HepG2 (cell line): ENCODE measurements around the gene PSPH. TPM values are rescaled to one million over a fixed set of nuclear protein-coding genes. Genes with fewer than 3 reads are reported as not detected.

Source experiments
- ADNP ChIP-seq: sonication (generic); formaldehyde crosslinking; IDR thresholded peaks from 2 replicates; pipeline ENCODE4 v1.4.0; 2020; ENCODE audit warnings: missing genetic modification reagents
- ATF1 ChIP-seq: IDR thresholded peaks from 2 replicates; pipeline ENCODE4 v1.6.1; 2016; ENCODE audit warnings: mild to moderate bottlenecking, control low read depth
- ATF7 ChIP-seq, 2 experiments: fragments of 450-650 bp in 1 of 2; sonication (generic) in 1 of 2; formaldehyde crosslinking in 1 of 2; IDR thresholded peaks; 2 replicates each; pipeline versions ENCODE4 v1.4.0 to v1.6.1; 2016 to 2020; ENCODE audit warnings: antibody characterized with exemption in 1 of 2, mild to moderate bottlenecking in 1 of 2, missing genetic modification reagents in 1 of 2
- GATAD2A ChIP-seq: IDR thresholded peaks from 2 replicates; pipeline ENCODE4 v1.6.1; 2016
- GMEB2 ChIP-seq: IDR thresholded peaks from 2 replicates; pipeline ENCODE4 v1.6.1; 2016; ENCODE audit warnings: missing biosample characterization, missing genetic modification reagents, low read depth
- KDM2A ChIP-seq: sonication (generic); formaldehyde crosslinking; IDR thresholded peaks from 2 replicates; pipeline ENCODE4 v1.4.0; 2020; ENCODE audit warnings: low read depth, missing genetic modification reagents, borderline replicate concordance
- MAFF ChIP-seq: IDR thresholded peaks from 2 replicates; pipeline ENCODE4 v1.6.1; 2011; ENCODE audit warnings: low read depth, low read length, improper control_type of control experiment
- MEF2D ChIP-seq: sonication (generic); formaldehyde crosslinking; IDR thresholded peaks from 2 replicates; pipeline ENCODE4 v1.5.1; 2020; ENCODE audit warnings: mild to moderate bottlenecking, missing genetic modification reagents
- NFE2L1 ChIP-seq: sonication (generic); formaldehyde crosslinking; IDR thresholded peaks from 2 replicates; pipeline ENCODE4 v1.4.0; 2020; ENCODE audit warnings: missing genetic modification reagents, mild to moderate bottlenecking, borderline replicate concordance
- NR2F1 ChIP-seq, 2 experiments: fragments of 450-650 bp in 1 of 2; formaldehyde crosslinking in 1 of 2; IDR thresholded peaks; 2 replicates each; pipeline versions ENCODE4 v1.5.0 to v1.6.1; 2016 to 2020; ENCODE audit warnings: mild to moderate bottlenecking in 1 of 2, missing compliant biosample characterization in 1 of 2, missing genetic modification reagents in 1 of 2, moderate library complexity in 1 of 2
- RFXANK ChIP-seq: IDR thresholded peaks from 2 replicates; pipeline ENCODE4 v1.6.1; 2016
- TFDP2 ChIP-seq: sonication (generic); formaldehyde crosslinking; IDR thresholded peaks from 2 replicates; pipeline ENCODE4 v1.4.0; 2020; ENCODE audit warnings: missing genetic modification reagents
- THAP11 ChIP-seq: IDR thresholded peaks from 2 replicates; pipeline ENCODE4 v1.6.1; 2016; ENCODE audit warnings: missing biosample characterization, missing genetic modification reagents
- ZNF572 ChIP-seq: sonication (generic); formaldehyde crosslinking; IDR thresholded peaks from 2 replicates; pipeline ENCODE4 v1.5.1; 2020; ENCODE audit warnings: mild to moderate bottlenecking, missing genetic modification reagents
- ZNF713 ChIP-seq: sonication (generic); formaldehyde crosslinking; IDR thresholded peaks from 2 replicates; pipeline ENCODE4 v1.4.0; 2020; ENCODE audit warnings: mild to moderate bottlenecking, missing genetic modification reagents
- ZNF770 ChIP-seq: sonication (generic); formaldehyde crosslinking; IDR thresholded peaks from 2 replicates; pipeline ENCODE4 v1.5.0; 2020; ENCODE audit warnings: mild to moderate bottlenecking, missing genetic modification reagents
- polyA plus RNA-seq, 8 experiments: library from polyadenylated mRNA; depleted of rRNA in 3 of 8; stranded (reverse) in 7 of 8; unstranded in 1 of 8; fragments of >200 nt; fragmentation: Illumina TruSeq in 4 of 8; extraction: Trizol in 4 of 8; gene quantifications; 2 replicates each; pipeline versions ENCODE4 v1.2.1 to v1.2.3, GENCODE V29; 2011 to 2016; ENCODE audit warnings: low read depth in 4 of 8, missing spikeins in 1 of 8, mixed read lengths in 1 of 8; ENCODE audit not compliant: insufficient read depth in 1 of 8
- total RNA-seq, 5 experiments: library from RNA; depleted of rRNA; stranded (reverse); fragments of >200 nt; fragmentation: Illumina TruSeq; extraction: Trizol; gene quantifications; 2 replicates each; pipeline ENCODE4 v1.2.3, GENCODE V29; 2016; ENCODE audit warnings: low read depth in 1 of 5
- TF ChIP-seq, protein P1 (sequence below): sonication (generic); formaldehyde crosslinking; IDR thresholded peaks from 2 replicates; pipeline ENCODE4 v1.9.0; 2021; ENCODE audit warnings: missing genetic modification reagents, borderline replicate concordance
- TF ChIP-seq, protein P2 (sequence below): IDR thresholded peaks from 2 replicates; pipeline ENCODE4 v1.6.1; 2016; ENCODE audit warnings: low read depth, missing genetic modification reagents, missing compliant biosample characterization

The PSPH gene
- total and polyA plus RNA-seq, 2 of the 13 experiments (the other 11 are each of a cell fraction or from before 2014, with no cell fraction given): 85.5 to 124 TPM

DNA sequence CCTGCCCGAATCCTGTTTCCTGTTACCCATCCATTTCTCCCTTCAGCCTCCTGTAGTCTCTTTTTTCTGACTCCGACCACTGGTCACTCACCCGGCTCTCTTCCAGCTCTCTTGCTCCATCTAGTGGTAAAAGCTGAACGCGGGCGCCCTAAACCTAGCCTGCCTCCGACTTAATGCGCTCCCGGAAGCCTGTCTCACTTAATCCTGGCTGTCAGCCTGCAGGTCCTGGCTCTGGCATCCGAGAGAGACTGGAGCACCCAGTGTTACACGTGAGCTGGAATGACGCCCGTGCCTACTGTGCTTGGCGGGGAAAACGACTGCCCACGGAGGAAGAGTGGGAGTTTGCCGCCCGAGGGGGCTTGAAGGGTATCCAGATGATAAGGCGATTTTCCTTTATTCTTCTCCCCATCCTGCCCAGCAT, 23.1 kb upstream of the PSPH start (continued):
- TF ChIP-seq, protein P1, sequence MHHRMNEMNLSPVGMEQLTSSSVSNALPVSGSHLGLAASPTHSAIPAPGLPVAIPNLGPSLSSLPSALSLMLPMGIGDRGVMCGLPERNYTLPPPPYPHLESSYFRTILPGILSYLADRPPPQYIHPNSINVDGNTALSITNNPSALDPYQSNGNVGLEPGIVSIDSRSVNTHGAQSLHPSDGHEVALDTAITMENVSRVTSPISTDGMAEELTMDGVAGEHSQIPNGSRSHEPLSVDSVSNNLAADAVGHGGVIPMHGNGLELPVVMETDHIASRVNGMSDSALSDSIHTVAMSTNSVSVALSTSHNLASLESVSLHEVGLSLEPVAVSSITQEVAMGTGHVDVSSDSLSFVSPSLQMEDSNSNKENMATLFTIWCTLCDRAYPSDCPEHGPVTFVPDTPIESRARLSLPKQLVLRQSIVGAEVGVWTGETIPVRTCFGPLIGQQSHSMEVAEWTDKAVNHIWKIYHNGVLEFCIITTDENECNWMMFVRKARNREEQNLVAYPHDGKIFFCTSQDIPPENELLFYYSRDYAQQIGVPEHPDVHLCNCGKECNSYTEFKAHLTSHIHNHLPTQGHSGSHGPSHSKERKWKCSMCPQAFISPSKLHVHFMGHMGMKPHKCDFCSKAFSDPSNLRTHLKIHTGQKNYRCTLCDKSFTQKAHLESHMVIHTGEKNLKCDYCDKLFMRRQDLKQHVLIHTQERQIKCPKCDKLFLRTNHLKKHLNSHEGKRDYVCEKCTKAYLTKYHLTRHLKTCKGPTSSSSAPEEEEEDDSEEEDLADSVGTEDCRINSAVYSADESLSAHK (CRISPR knock-in tag): no peak
- TF ChIP-seq KDM2A (CRISPR knock-in tag) (peak; percentile 79), NR2F1 (CRISPR knock-in tag; IDR thresholded peaks at IDR 0.05) (no peak), ATF7 (IDR thresholded peaks at IDR 0.05) (no peak), ATF7 (CRISPR knock-in tag; IDR thresholded peaks at IDR 0.05) (no peak), THAP11 (peak; percentile 61), ATF1 (CRISPR knock-in tag) (no peak), NFE2L1 (no peak), MAFF (no peak), ZNF713 (CRISPR knock-in tag) (no peak), MEF2D (CRISPR knock-in tag) (peak; percentile 60; the same call in 1 of the 2 replicates), RFXANK (no peak), ADNP (no peak), TFDP2 (CRISPR knock-in tag) (no peak), GATAD2A (CRISPR knock-in tag) (0 out of 2 replicates have a peak, but pooled peaks have one; percentile 12), GMEB2 (CRISPR knock-in tag) (no peak), ZNF770 (CRISPR knock-in tag) (peak; percentile 70), ZNF572 (CRISPR knock-in tag) (no peak)
- TF ChIP-seq, protein P2, sequence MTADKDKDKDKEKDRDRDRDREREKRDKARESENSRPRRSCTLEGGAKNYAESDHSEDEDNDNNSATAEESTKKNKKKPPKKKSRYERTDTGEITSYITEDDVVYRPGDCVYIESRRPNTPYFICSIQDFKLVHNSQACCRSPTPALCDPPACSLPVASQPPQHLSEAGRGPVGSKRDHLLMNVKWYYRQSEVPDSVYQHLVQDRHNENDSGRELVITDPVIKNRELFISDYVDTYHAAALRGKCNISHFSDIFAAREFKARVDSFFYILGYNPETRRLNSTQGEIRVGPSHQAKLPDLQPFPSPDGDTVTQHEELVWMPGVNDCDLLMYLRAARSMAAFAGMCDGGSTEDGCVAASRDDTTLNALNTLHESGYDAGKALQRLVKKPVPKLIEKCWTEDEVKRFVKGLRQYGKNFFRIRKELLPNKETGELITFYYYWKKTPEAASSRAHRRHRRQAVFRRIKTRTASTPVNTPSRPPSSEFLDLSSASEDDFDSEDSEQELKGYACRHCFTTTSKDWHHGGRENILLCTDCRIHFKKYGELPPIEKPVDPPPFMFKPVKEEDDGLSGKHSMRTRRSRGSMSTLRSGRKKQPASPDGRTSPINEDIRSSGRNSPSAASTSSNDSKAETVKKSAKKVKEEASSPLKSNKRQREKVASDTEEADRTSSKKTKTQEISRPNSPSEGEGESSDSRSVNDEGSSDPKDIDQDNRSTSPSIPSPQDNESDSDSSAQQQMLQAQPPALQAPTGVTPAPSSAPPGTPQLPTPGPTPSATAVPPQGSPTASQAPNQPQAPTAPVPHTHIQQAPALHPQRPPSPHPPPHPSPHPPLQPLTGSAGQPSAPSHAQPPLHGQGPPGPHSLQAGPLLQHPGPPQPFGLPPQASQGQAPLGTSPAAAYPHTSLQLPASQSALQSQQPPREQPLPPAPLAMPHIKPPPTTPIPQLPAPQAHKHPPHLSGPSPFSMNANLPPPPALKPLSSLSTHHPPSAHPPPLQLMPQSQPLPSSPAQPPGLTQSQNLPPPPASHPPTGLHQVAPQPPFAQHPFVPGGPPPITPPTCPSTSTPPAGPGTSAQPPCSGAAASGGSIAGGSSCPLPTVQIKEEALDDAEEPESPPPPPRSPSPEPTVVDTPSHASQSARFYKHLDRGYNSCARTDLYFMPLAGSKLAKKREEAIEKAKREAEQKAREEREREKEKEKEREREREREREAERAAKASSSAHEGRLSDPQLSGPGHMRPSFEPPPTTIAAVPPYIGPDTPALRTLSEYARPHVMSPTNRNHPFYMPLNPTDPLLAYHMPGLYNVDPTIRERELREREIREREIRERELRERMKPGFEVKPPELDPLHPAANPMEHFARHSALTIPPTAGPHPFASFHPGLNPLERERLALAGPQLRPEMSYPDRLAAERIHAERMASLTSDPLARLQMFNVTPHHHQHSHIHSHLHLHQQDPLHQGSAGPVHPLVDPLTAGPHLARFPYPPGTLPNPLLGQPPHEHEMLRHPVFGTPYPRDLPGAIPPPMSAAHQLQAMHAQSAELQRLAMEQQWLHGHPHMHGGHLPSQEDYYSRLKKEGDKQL (CRISPR knock-in tag): no peak
